Measurements from ENCODE around the gene EFNA5.

- TF ChIP-seq CTCF (conservative IDR thresholded peaks at IDR 0.05; ENCODE audit: low read depth in 2 of 2) (no peak), CREB1 (CRISPR knock-in tag; IDR thresholded peaks at IDR 0.05; ENCODE audit: low read depth) (no peak), EZH2 (IDR thresholded peaks at IDR 0.05; ENCODE audit: low read depth, unreplicated experiment) (no peak), POLR2AphosphoS5 (IDR thresholded peaks at IDR 0.05; ENCODE audit: low read depth) (no peak), EZH2phosphoT487 (IDR thresholded peaks at IDR 0.05; ENCODE audit: unreplicated experiment) (no peak), NANOG (IDR thresholded peaks at IDR 0.05; ENCODE audit: borderline replicate concordance) (no peak)
Observed at GRCh38 chr5:107505763-107506534, 164.8 kb downstream of the EFNA5 start.
